IMR-90 (cell line): ENCODE measurements around the gene PLEKHG1. TPM values are rescaled to one million over a fixed set of nuclear protein-coding genes. Genes with fewer than 3 reads are reported as not detected.

Source experiments
- ATAC-seq: fragments of 200-7000 bp; cut with Tn5 transposase; 2 replicates; pipeline ENCODE4 v1.9.1; 2020; ENCODE audit warnings: low read depth, mild to moderate bottlenecking, moderate library complexity
- BruUV-seq: library from RNA; stranded (reverse); fragments of 400-500 nt; replicated peaks from 2 replicates; lab custom pipeline; 2021; lab: Mats Ljungman, UMichigan
- CTCF ChIA-PET: fragments of 300-600 bp; formaldehyde crosslinking; extraction: SDS; loops from one replicate; lab custom pipeline; 2021; ENCODE audit warnings: antibody characterized with exemption; lab: Yijun Ruan, JAX
- POLR2A ChIA-PET: fragments of 300-600 bp; sonication (Branson Sonifier 250); formaldehyde crosslinking; loops from one replicate; lab custom pipeline; 2022; ENCODE audit warnings: antibody characterized with exemption; ENCODE audit not compliant: unreplicated experiment; lab: Charles Lee
- DNase-seq: peaks from one replicate; pipeline ENCODE4 v3.0.0; 2013
- H2AFZ ChIP-seq: replicated peaks from 2 replicates; pipeline ENCODE3; 2013; ENCODE audit warnings: low read length, mild to moderate bottlenecking; ENCODE audit not compliant: poor library complexity
- H2AK5ac ChIP-seq: 2 replicates; pipeline ENCODE4 v1.6.1; 2013; ENCODE audit warnings: low read depth, low read length, inconsistent platforms
- H2AK9ac ChIP-seq: replicated peaks from 2 replicates; pipeline ENCODE3; 2013; ENCODE audit warnings: mild to moderate bottlenecking, low read depth, low read length, moderate library complexity; ENCODE audit not compliant: poor library complexity
- H2BK120ac ChIP-seq: 2 replicates; pipeline ENCODE4 v1.6.1; 2013; ENCODE audit warnings: low read depth, low read length, inconsistent platforms
- H2BK15ac ChIP-seq: 3 replicates; pipeline ENCODE4 v1.6.1; 2013; ENCODE audit warnings: low read depth, low read length, inconsistent platforms
- H2BK20ac ChIP-seq: 2 replicates; pipeline ENCODE4 v1.6.1; 2013; ENCODE audit warnings: low read depth, mild to moderate bottlenecking, inconsistent platforms, low read length, moderate library complexity
- H2BK5ac ChIP-seq: 2 replicates; pipeline ENCODE4 v1.6.1; 2013; ENCODE audit warnings: mild to moderate bottlenecking, low read depth, low read length, inconsistent platforms; ENCODE audit not compliant: poor library complexity, severe bottlenecking
- H3K14ac ChIP-seq: replicated peaks from 2 replicates; pipeline ENCODE4 v1.6.1; 2013; ENCODE audit warnings: low read depth, low read length, inconsistent platforms
- H3K18ac ChIP-seq: 2 replicates; pipeline ENCODE4 v1.6.1; 2013; ENCODE audit warnings: low read depth, low read length, control low read depth
- H3K23ac ChIP-seq: 2 replicates; pipeline ENCODE4 v1.6.1; 2013; ENCODE audit warnings: low read depth, low read length, inconsistent platforms
- H3K27ac ChIP-seq: 2 replicates; pipeline ENCODE4 v1.5.1; 2013; ENCODE audit warnings: mild to moderate bottlenecking, control low read depth, low read length; ENCODE audit not compliant: insufficient read depth
- H3K27me3 ChIP-seq: 2 replicates; pipeline ENCODE4 v1.6.1; 2013; ENCODE audit warnings: low read length; ENCODE audit not compliant: control insufficient read depth, insufficient read depth
- H3K36me3 ChIP-seq: 2 replicates; pipeline ENCODE4 v1.6.1; 2013; ENCODE audit warnings: low read length, mixed read lengths; ENCODE audit not compliant: control insufficient read depth, insufficient read depth
- H3K4ac ChIP-seq: 2 replicates; pipeline ENCODE4 v1.6.1; 2013; ENCODE audit warnings: low read depth, low read length, inconsistent platforms
- H3K4me1 ChIP-seq: 2 replicates; pipeline ENCODE4 v1.6.1; 2013; ENCODE audit warnings: low read length, mixed read lengths; ENCODE audit not compliant: control insufficient read depth, insufficient read depth
- H3K4me2 ChIP-seq: 2 replicates; pipeline ENCODE4 v1.6.1; 2013; ENCODE audit warnings: low read depth, mild to moderate bottlenecking, control low read depth, low read length, moderate library complexity
- H3K4me3 ChIP-seq: 2 replicates; pipeline ENCODE4 v1.5.1; 2013; ENCODE audit warnings: low read depth, mild to moderate bottlenecking, control low read depth, low read length, moderate library complexity; ENCODE audit not compliant: insufficient read depth
- H3K56ac ChIP-seq: 2 replicates; pipeline ENCODE4 v1.6.1; 2013; ENCODE audit warnings: low read length, inconsistent platforms; ENCODE audit not compliant: insufficient read depth; ENCODE audit errors: extremely low read depth
- H3K79me1 ChIP-seq, 2 experiments: 2 replicates each; pipeline ENCODE4 v1.6.1; 2013; ENCODE audit warnings: low read length in 2 of 2, inconsistent platforms in 1 of 2, low read depth in 1 of 2
- H3K9ac ChIP-seq: 2 replicates; pipeline ENCODE4 v1.6.1; 2013; ENCODE audit warnings: low read depth, low read length, control low read depth
- H3K9me1 ChIP-seq: 2 replicates; pipeline ENCODE4 v1.6.1; 2013; ENCODE audit warnings: low read length, inconsistent platforms; ENCODE audit not compliant: insufficient read depth
- H3K9me3 ChIP-seq: 2 replicates; pipeline ENCODE4 v1.6.1; 2013; ENCODE audit warnings: low read length; ENCODE audit not compliant: control insufficient read depth, insufficient read depth
- H4K20me1 ChIP-seq: 2 replicates; pipeline ENCODE4 v1.6.1; 2013; ENCODE audit warnings: low read length, inconsistent platforms; ENCODE audit not compliant: insufficient read depth
- H4K5ac ChIP-seq: 2 replicates; pipeline ENCODE4 v1.6.1; 2013; ENCODE audit warnings: mild to moderate bottlenecking, low read depth, low read length, control low read depth
- H4K8ac ChIP-seq, 2 experiments: 2 replicates each; pipeline ENCODE4 v1.6.1; 2013; ENCODE audit warnings: low read depth in 2 of 2, low read length in 2 of 2, control low read depth in 1 of 2, inconsistent platforms in 1 of 2
- H4K91ac ChIP-seq: 2 replicates; pipeline ENCODE4 v1.6.1; 2013; ENCODE audit warnings: low read depth, low read length, inconsistent platforms; ENCODE audit not compliant: insufficient read depth
- CHD1 ChIP-seq: IDR thresholded peaks from 2 replicates; pipeline ENCODE4 v1.6.1; 2012; ENCODE audit warnings: low read depth, low read length, improper control_type of control experiment
- CTCF ChIP-seq: conservative IDR thresholded peaks from 2 replicates; pipeline ENCODE4 v1.5.1; 2012; ENCODE audit warnings: mild to moderate bottlenecking, low read depth, low read length, improper control_type of control experiment
- MAFK ChIP-seq: IDR thresholded peaks from 2 replicates; pipeline ENCODE4 v1.6.1; 2012; ENCODE audit warnings: low read depth, low read length, improper control_type of control experiment
- MXI1 ChIP-seq: IDR thresholded peaks from 2 replicates; pipeline ENCODE4 v1.6.1; 2012; ENCODE audit warnings: low read depth, mild to moderate bottlenecking, low read length, moderate library complexity, borderline replicate concordance
- NFE2L2 ChIP-seq: fragments of 150-350 bp; IDR thresholded peaks from 2 replicates; pipeline ENCODE4 v1.6.1; 2016; ENCODE audit warnings: low read depth, mild to moderate bottlenecking, low read length
- POLR2A ChIP-seq: IDR thresholded peaks from 2 replicates; pipeline ENCODE4 v1.6.1; 2012; ENCODE audit warnings: mild to moderate bottlenecking, low read depth, low read length
- RCOR1 ChIP-seq: IDR thresholded peaks from 2 replicates; pipeline ENCODE4 v1.6.1; 2012; ENCODE audit warnings: mild to moderate bottlenecking, low read length, improper control_type of control experiment; ENCODE audit not compliant: insufficient replicate concordance
- RFX5 ChIP-seq: IDR thresholded peaks from 2 replicates; pipeline ENCODE4 v1.8.0; 2012; ENCODE audit warnings: low read depth, mild to moderate bottlenecking, low read length, moderate library complexity
- SMC3 ChIP-seq: fragments of 150-350 bp; IDR thresholded peaks from 2 replicates; pipeline ENCODE4 v1.6.1; 2016; ENCODE audit warnings: low read depth, mild to moderate bottlenecking, antibody characterized with exemption, low read length, moderate library complexity
- WGBS, 2 experiments: methylation state at CpG; one replicate each; pipeline versions ENCODE4 v1.1.5 to v1.1.7; 2013; ENCODE audit warnings: missing lambda C conversion rate in 2 of 2; ENCODE audit not compliant: insufficient read length in 1 of 2; ENCODE audit errors: extremely low coverage in 2 of 2; 5-methylcytosine and 5-hydroxymethylcytosine counted together
- dilution Hi-C: fragments of 300-500 bp; cut with HindIII; formaldehyde crosslinking; loops from one replicate; pipeline ENCODE4 v1.14.3; 2018; ENCODE audit warnings: low sequenced_read_pairs; ENCODE audit not compliant: unreplicated experiment
- in situ Hi-C: fragments of 300-500 bp; cut with MboI; formaldehyde crosslinking; loops from 3 replicates; pipeline ENCODE4 v1.14.3; 2019; ENCODE audit warnings: low sequenced_read_pairs, inconsistent platforms, mixed read lengths
- intact Hi-C: fragments of 100-400 bp; cut with micrococcal nuclease; formaldehyde crosslinking; loops from 2 replicates; pipeline ENCODE4 v1.10.0; 2022
- polyA plus RNA-seq, 3 experiments: library from polyadenylated mRNA; depleted of rRNA; stranded (reverse); fragments of >200 nt; gene quantifications; 2 replicates each; pipeline ENCODE4 v1.2.3, GENCODE V29; 2012; ENCODE audit warnings: low replicate concordance in 1 of 3
- total RNA-seq: library from RNA; depleted of rRNA; stranded (reverse); fragments of >200 nt; gene quantifications from 2 replicates; pipeline ENCODE4 v1.2.3, GENCODE V29; 2012

Gene PLEKHG1
- total and polyA plus RNA-seq, 2 of the 4 experiments (the other 2 are of a cell fraction) = 0.09 to 0.36 TPM

- POLR2A ChIA-PET = no interaction called here
- Histone ChIP-seq H4K5ac (no peak overlapping the region), H2BK20ac (no peak overlapping the region), H3K4me2 (no peak overlapping the region), H3K4me3 (no peak overlapping the region), H3K23ac (no peak overlapping the region), H3K79me1 (no peaks in the 10 kb centered on the region), H3K14ac (no peak overlapping the region), H2BK120ac (no peak overlapping the region), H4K20me1 (no peaks in the 10 kb centered on the region), H2AK5ac (no peak overlapping the region), H2AFZ (no peak overlapping the region), H4K91ac (no peak overlapping the region), H3K9ac (no peak overlapping the region), H3K9me1 (no peaks in the 10 kb centered on the region), H2BK5ac (no peak overlapping the region), H3K4ac (no peak overlapping the region), H3K27ac (no peak overlapping the region), H3K4me1 (no peaks in the 10 kb centered on the region), H2BK15ac (no peak overlapping the region), H3K56ac (no peak overlapping the region), H3K9me3 (no peaks in the 10 kb centered on the region), H3K36me3 (no peaks in the 10 kb centered on the region), H3K27me3 (peaks cover 3% of the 10 kb centered on the region), H3K18ac (no peak overlapping the region), H2AK9ac (no peak overlapping the region), H4K8ac (no peak overlapping the region)
- no CpG with 5 or more reads among the region's 5 CpGs for WGBS, 2 experiments
- in situ Hi-C loops (no loop called here), dilution Hi-C loops (no loop called here), intact Hi-C loops (loop anchor here (10.0 kb wide), 1 partner anchor 208 kb away; no protein-coding TSS in a partner anchor)
- no TSS peak for BruUV-seq
- TF ChIP-seq RCOR1 (no peak), SMC3 (no peak), POLR2A (no peak), RFX5 (no peak), CTCF (no peak), NFE2L2 (no peak), MAFK (no peak), CHD1 (no peak), MXI1 (no peak)
- no peak for DNase-seq
- CTCF ChIA-PET = no interaction called here
- ATAC-seq = no peak
These were observed 7.1 kb downstream of the PLEKHG1 start for GRCh38 chr6:150606647-150607328.
